ENCODE data around the gene WDR46. TPM values are rescaled to one million over a fixed set of nuclear protein-coding genes. Genes with fewer than 3 reads are reported as not detected.

Gene WDR46
- total RNA-seq, 6 experiments from 2014 or later = 13.1 to 35.2 (median 23.9) TPM

DNA sequence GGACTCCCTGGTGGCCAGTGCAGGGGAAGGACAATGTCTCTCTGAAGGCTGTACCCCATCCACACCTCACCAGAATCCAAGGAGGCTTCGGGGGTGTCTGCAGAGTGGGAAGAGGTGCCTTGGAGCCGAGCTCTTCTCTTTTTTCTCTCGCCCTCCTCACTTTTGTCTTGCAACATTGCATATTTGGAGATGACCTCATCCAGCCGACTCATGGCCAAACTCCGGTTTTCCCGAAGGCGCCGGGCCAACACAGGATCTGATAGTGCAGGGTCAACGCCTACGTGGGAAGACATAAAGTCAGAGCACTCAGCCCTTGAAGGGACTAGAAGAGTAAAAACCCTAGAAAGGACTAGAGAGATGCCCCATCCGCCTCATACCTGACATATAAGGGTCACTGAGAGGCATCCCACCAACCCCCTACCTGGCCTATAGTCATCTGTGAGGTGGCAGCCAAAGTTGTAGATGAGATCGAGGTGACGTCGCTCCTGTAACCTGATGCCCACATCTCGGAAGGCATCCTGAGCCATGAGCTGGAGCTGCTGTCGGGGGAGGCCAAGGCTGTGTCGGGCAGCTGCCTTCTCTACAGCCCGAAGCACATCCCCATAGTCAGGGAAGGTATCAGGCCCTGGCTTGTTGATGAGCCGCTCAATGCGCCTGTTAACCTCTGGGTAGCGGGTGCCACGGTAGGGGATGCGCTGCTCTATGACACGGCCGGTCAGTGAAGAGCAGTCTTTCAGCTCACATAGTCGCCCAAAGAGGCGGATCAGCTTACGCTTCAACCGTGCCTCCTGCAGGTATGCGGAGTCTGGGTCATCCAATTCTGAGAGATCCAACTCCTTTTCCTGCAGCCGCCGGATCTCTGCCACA is 31.5 kb upstream of the WDR46 start:
- H3K4me3 ChIP-seq = no peak overlapping the region
- no peak for TF ChIP-seq POLR2A (IDR thresholded peaks at IDR 0.05)
- TF ChIP-seq CTCF (IDR thresholded peaks at IDR 0.05) = no peak
- peaks cover 0 to 50% (median 12%) of the 10 kb centered on the region in 4 donors for H3K4me1 ChIP-seq
- H3K9me3 ChIP-seq = no peaks in the 10 kb centered on the region
- DNase-seq (peak; percentile 68 to 85 (median 83)), ATAC-seq (peak in 1 of 4 donors; percentile 11)
- peak overlapping the region; percentile 19 to 80 (median 76) for H3K27ac ChIP-seq
- 34% methylated on average over 11 of the region's 32 CpGs for WGBS (ENCODE audit: insufficient coverage, low coverage, low lambda C conversion rate, missing lambda C conversion rate)
- H3K27me3 ChIP-seq = no peaks in the 10 kb centered on the region
- H3K36me3 ChIP-seq = peaks cover 0 to 24% (median 6%) of the 10 kb centered on the region in 4 donors
- intact Hi-C loops (cut with DNase I) = no loop called here

- TF ChIP-seq POLR2A (IDR thresholded peaks at IDR 0.05) (no peak), CTCF (IDR thresholded peaks at IDR 0.05) (no peak)
- Histone ChIP-seq H3K27me3 (no peaks in the 10 kb centered on the region), H3K27ac (peak overlapping the region; percentile 19 to 80 (median 76)), H3K9me3 (no peaks in the 10 kb centered on the region), H3K36me3 (peaks cover 0 to 24% (median 6%) of the 10 kb centered on the region in 4 donors), H3K4me3 (no peak overlapping the region), H3K4me1 (peaks cover 0 to 51% (median 12%) of the 10 kb centered on the region in 4 donors)
- intact Hi-C loops (cut with DNase I) = no loop called here
- DNase-seq = no peak
- ATAC-seq = no peak
- WGBS (ENCODE audit: insufficient coverage, low coverage, low lambda C conversion rate, missing lambda C conversion rate) = 92% methylated on average over 3 of the region's 3 CpGs
Measured at GRCh38 chr6:33319939-33320314, 30.9 kb upstream of the WDR46 start.

DNA sequence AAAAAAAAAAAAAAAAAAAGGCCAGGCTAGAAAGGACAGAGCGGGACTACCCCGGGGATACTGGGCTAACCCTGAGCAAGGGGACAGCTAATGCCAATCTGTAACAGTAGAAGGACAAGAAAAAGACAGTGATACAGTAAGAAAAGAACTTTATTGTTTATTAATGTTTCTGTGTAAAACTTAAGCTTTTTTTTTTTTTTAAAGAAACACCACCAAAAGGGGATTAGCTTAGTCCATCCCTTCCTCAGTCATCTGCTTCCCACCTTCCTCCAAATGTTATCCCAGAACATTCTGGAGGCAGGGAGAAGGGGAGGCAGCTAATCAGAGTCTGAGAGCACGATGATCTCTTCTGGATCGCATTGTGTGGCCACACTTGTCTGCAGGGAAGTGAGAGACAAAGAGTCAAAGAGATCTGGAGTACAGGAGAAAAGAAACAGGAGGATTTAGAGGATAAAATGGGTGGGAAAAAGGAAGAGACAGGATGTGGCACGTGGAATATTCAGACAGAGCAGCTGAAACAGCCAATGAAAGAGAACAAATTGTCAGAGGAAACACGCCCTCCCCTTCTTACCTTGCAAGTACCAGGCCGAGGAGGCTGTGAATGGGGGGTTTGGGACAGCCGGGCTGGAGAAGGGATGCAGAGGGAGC is 29.5 kb upstream of the WDR46 start:
- Histone ChIP-seq H3K9me3 (no peaks in the 10 kb centered on the region), H3K27ac (peak overlapping the region; percentile 60 to 66 (median 63)), H3K4me3 (peak overlapping the region; percentile 49 to 52 (median 51)), H3K4me1 (peaks cover 0 to 53% (median 12%) of the 10 kb centered on the region in 4 donors), H3K27me3 (no peaks in the 10 kb centered on the region), H3K36me3 (peaks cover 0 to 24% (median 6%) of the 10 kb centered on the region in 4 donors)
- TF ChIP-seq CTCF (IDR thresholded peaks at IDR 0.05) (no peak), POLR2A (IDR thresholded peaks at IDR 0.05) (no peak)
- WGBS (ENCODE audit: insufficient coverage, low coverage, low lambda C conversion rate, missing lambda C conversion rate) = 58% methylated on average over 7 of the region's 8 CpGs
- DNase-seq (no peak), ATAC-seq (no peak)
- intact Hi-C loops (cut with DNase I) = no loop called here

DNA sequence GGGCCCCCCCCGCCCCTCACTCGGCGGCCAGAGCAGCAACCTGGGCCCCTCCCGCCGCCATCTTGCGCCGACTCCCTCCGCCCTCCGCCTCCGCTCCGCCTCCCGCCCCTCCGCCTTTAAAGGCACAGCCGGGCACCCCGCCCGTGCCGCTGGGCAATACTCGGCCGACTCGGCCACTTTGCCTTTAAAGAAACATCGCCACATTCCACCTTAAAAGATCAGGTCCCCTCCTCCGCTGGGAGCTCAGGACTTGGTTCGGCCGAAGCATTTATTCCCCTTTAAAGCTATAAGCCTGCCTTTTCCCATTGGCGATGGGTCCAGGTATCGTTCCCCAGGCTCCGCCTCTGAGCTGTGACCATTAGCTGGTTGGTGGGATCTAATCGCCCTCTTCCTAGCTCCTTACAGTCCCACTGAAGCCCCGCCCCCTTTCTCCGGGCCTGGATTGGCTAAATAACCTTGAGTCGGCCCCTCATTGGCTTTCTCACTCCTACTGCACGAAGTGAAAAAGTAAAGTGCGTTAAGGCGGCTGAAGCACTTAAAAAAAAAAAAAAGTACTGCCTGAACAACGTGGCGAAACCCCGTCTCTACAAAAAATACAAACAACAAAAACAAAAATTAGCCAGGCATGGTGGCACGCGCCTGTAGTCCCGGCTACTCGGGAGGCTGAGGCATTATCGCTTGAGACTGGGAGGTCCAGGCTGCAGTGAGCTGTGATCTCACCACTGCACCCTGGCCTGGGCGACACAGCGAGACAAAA is 28.8 kb upstream of the WDR46 start, which contains the start of gene ZBTB22:
Gene ZBTB22, minus strand, starts transcription at position 76 of the 757 bp plus-strand sequence. CDS start 828 bp downstream, outside the sequence.
- peaks cover 0 to 52% (median 12%) of the 10 kb centered on the region in 4 donors for H3K4me1 ChIP-seq
- peak within 1 kb of the TSS; percentile 49 to 52 (median 51) for H3K4me3 ChIP-seq
- H3K27me3 ChIP-seq = no peaks in the 10 kb centered on the region
- peaks cover 0 to 24% (median 6%) of the 10 kb centered on the region in 4 donors for H3K36me3 ChIP-seq
- TF ChIP-seq CTCF (IDR thresholded peaks at IDR 0.05) (no peak), POLR2A (IDR thresholded peaks at IDR 0.05) (no peak)
- peak; percentile 98 to 99 (median 98) for DNase-seq
- intact Hi-C loops (cut with DNase I) = no loop called here
- peak within 1 kb of the TSS; percentile 60 to 66 (median 63) for H3K27ac ChIP-seq
- WGBS (ENCODE audit: insufficient coverage, low coverage, low lambda C conversion rate, missing lambda C conversion rate) = 2% methylated on average over 44 of the region's 44 CpGs
- peak; percentile 58 to 84 (median 77) for ATAC-seq
- H3K9me3 ChIP-seq = no peaks in the 10 kb centered on the region
